Gastrocnemius medialis (tissue), 4 donors: Measurements from ENCODE around the gene STRN4. TPM values are rescaled to one million over a fixed set of nuclear protein-coding genes. Genes with fewer than 3 reads are reported as not detected.

ENCODE experiments used
- ATAC-seq, 2 donors: fragments of 150-250 bp; one replicate each; pipeline ENCODE4 v1.9.1; 2016
- DNase-seq, 2 donors: peaks; one replicate each; pipeline ENCODE4 v3.0.0-alpha.2; 2019
- H3K27ac ChIP-seq, 4 donors: fragments of 200-600 bp; sonication (generic); 1 replicate in 1 of 4; 2 replicates in 3 of 4; pipeline ENCODE4 v1.5.1; 2016 to 2018; ENCODE audit warnings: mild to moderate bottlenecking in 2 of 4, moderate library complexity in 1 of 4
- H3K27me3 ChIP-seq, 3 donors: fragments of 200-600 bp; sonication (generic) in 2 of 3; 1 replicate in 1 of 3; 2 replicates in 2 of 3; pipeline versions ENCODE4 v1.5.1 to v1.6.0; 2016 to 2019; ENCODE audit warnings: mild to moderate bottlenecking in 1 of 3, moderate library complexity in 1 of 3
- H3K36me3 ChIP-seq, 2 donors: fragments of 200-600 bp; sonication (generic) in 1 of 2; one replicate each; pipeline ENCODE4 v1.5.1; 2017 to 2018
- H3K4me1 ChIP-seq, 2 donors: fragments of 200-600 bp; sonication (generic) in 1 of 2; one replicate each; pipeline ENCODE4 v1.5.1; 2016 to 2017; ENCODE audit warnings: mild to moderate bottlenecking in 2 of 2
- H3K4me3 ChIP-seq, 4 donors: fragments of 200-600 bp; sonication (generic) in 3 of 4; 1 replicate in 1 of 4; 2 replicates in 3 of 4; pipeline ENCODE4 v1.5.1; 2016 to 2019; ENCODE audit warnings: mild to moderate bottlenecking in 2 of 4
- H3K9me3 ChIP-seq, 3 donors: fragments of 200-600 bp; sonication (generic) in 2 of 3; 1 replicate in 1 of 3; 2 replicates in 2 of 3; pipeline ENCODE4 v1.5.1; 2016 to 2019
- CTCF ChIP-seq, 5 experiments: fragments of 450-650 bp in 3 of 5; fragments of 200-600 bp in 2 of 5; sonication (generic) in 2 of 5; IDR thresholded peaks in 4 of 5; conservative IDR thresholded peaks in 1 of 5; 1 replicate in 4 of 5; 2 replicates in 1 of 5; pipeline ENCODE4 v1.5.1; 2016 to 2019; ENCODE audit warnings: antibody characterized with exemption in 5 of 5, mild to moderate bottlenecking in 3 of 5, moderate library complexity in 3 of 5
- POLR2A ChIP-seq, 2 donors: fragments of 450-650 bp; IDR thresholded peaks; one replicate each; pipeline ENCODE4 v1.6.1; 2017; ENCODE audit warnings: antibody characterized with exemption in 2 of 2, mild to moderate bottlenecking in 2 of 2, moderate library complexity in 2 of 2
- in situ Hi-C, 4 donors: fragments of 200-750 bp; cut with MboI; loops; one replicate each; pipeline versions ENCODE4 v1.15.0 to v1.8.0; 2017; ENCODE audit warnings: low sequenced_read_pairs in 4 of 4
- intact Hi-C: fragments of 100-400 bp; cut with DNase I; formaldehyde crosslinking; loops from one replicate; pipeline ENCODE4 v1.15.1; 2023; ENCODE audit warnings: low total_unique reads
- total RNA-seq, 4 donors: library from RNA; depleted of rRNA; stranded (reverse); fragments of >200 nt; gene quantifications; one replicate each; pipeline versions ENCODE4 v1.1.0 to v1.2.3, GENCODE V29; 2016

The STRN4 gene
- total RNA-seq, 4 donors from 2014 or later: 45.5 to 75.7 (median 57.9) TPM

- TF ChIP-seq POLR2A (IDR thresholded peaks at IDR 0.05) (no peak), CTCF (IDR thresholded peaks at IDR 0.05 in 4 of 5, conservative IDR thresholded peaks at IDR 0.05 in 1 of 5) (no peak)
- peak overlapping the region in 1 of 4 donors; percentile 37 for H3K27ac ChIP-seq
- intact Hi-C loops (no loop called here), in situ Hi-C loops (loop anchor here in 3 of 4 donors (10.0 to 25.0 kb wide), 3 partner anchors 65 to 227 kb away; no protein-coding TSS in a partner anchor)
- DNase-seq (peak in 1 of 2 donors; percentile 53), ATAC-seq (peak; percentile 61 to 65)
- no peaks in the 10 kb centered on the region for H3K9me3 ChIP-seq
- no peaks in the 10 kb centered on the region for H3K27me3 ChIP-seq
- H3K36me3 ChIP-seq: peaks cover 0 to 13% of the 10 kb centered on the region in 2 donors
- peaks cover 0 to 14% of the 10 kb centered on the region in 2 donors for H3K4me1 ChIP-seq
- H3K4me3 ChIP-seq: no peak overlapping the region
Measured at GRCh38 chr19:46759817-46760333, 13.6 kb upstream of the STRN4 start.

GRCh38 chr19:46759206-46759605 is 13.0 kb upstream of the STRN4 start:
- no peak for ATAC-seq
- H3K9me3 ChIP-seq: no peaks in the 10 kb centered on the region
- in situ Hi-C loops (loop anchor here in 2 of 4 donors (25.0 kb wide), 1 partner anchor 228 kb away; no protein-coding TSS in a partner anchor), intact Hi-C loops (no loop called here)
- no peak for DNase-seq
- TF ChIP-seq POLR2A (IDR thresholded peaks at IDR 0.05) (no peak), CTCF (IDR thresholded peaks at IDR 0.05 in 4 of 5, conservative IDR thresholded peaks at IDR 0.05 in 1 of 5) (no peak)
- peaks cover 0 to 13% of the 10 kb centered on the region in 2 donors for H3K36me3 ChIP-seq
- no peak overlapping the region for H3K27ac ChIP-seq
- H3K4me1 ChIP-seq: peaks cover 0 to 14% of the 10 kb centered on the region in 2 donors
- no peaks in the 10 kb centered on the region for H3K27me3 ChIP-seq
- H3K4me3 ChIP-seq: no peak overlapping the region

- Histone ChIP-seq H3K36me3 (peaks cover 0 to 13% of the 10 kb centered on the region in 2 donors), H3K4me1 (peaks cover 0 to 12% of the 10 kb centered on the region in 2 donors), H3K4me3 (no peak overlapping the region), H3K9me3 (no peaks in the 10 kb centered on the region), H3K27me3 (no peaks in the 10 kb centered on the region), H3K27ac (no peak overlapping the region)
- DNase-seq: no peak
- TF ChIP-seq CTCF (IDR thresholded peaks at IDR 0.05 in 4 of 5, conservative IDR thresholded peaks at IDR 0.05 in 1 of 5) (no peak), POLR2A (IDR thresholded peaks at IDR 0.05) (no peak)
- intact Hi-C loops (no loop called here), in situ Hi-C loops (loop anchor here in 2 of 4 donors (25.0 kb wide), 1 partner anchor 231 kb away; no protein-coding TSS in a partner anchor)
- no peak for ATAC-seq
Measured at GRCh38 chr19:46756544-46756888, 10.3 kb upstream of the STRN4 start.

- H3K36me3 ChIP-seq: peaks cover 0 to 15% of the 10 kb centered on the region in 2 donors
- ATAC-seq: no peak
- TF ChIP-seq POLR2A (IDR thresholded peaks at IDR 0.05) (no peak), CTCF (IDR thresholded peaks at IDR 0.05 in 4 of 5, conservative IDR thresholded peaks at IDR 0.05 in 1 of 5) (no peak)
- H3K4me3 ChIP-seq: no peak overlapping the region
- H3K9me3 ChIP-seq: no peaks in the 10 kb centered on the region
- DNase-seq: no peak
- no peak overlapping the region for H3K27ac ChIP-seq
- no peaks in the 10 kb centered on the region for H3K27me3 ChIP-seq
- in situ Hi-C loops (loop anchor here in 2 of 4 donors (25.0 kb wide), 1 partner anchor 231 kb away; no protein-coding TSS in a partner anchor), intact Hi-C loops (no loop called here)
- peaks cover 0 to 9% of the 10 kb centered on the region in 2 donors for H3K4me1 ChIP-seq
Measured at GRCh38 chr19:46755853-46756543, 9.7 kb upstream of the STRN4 start.
